ENCODE results near the gene SASH1.

DNA sequence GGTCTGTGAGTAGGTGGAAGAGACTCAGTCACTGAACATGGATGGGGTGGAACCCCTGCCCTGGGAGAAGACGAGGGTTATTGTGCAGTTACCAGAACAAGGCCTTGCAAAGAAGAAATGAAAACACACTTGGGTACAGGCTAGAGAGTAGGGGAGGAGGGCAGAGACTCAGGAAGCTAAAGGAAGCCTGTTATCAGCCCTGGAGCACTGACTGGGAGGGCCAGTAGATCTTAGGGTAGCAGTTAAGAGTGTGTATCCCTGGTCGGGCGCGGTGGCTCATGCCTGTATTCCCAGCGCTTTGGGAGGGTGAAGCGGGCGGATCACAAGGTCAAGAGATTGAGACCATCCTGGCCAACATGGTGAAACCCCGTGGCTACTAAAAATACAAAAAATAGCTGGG is 74.4 kb downstream of the SASH1 start:
- TF ChIP-seq, protein P1, sequence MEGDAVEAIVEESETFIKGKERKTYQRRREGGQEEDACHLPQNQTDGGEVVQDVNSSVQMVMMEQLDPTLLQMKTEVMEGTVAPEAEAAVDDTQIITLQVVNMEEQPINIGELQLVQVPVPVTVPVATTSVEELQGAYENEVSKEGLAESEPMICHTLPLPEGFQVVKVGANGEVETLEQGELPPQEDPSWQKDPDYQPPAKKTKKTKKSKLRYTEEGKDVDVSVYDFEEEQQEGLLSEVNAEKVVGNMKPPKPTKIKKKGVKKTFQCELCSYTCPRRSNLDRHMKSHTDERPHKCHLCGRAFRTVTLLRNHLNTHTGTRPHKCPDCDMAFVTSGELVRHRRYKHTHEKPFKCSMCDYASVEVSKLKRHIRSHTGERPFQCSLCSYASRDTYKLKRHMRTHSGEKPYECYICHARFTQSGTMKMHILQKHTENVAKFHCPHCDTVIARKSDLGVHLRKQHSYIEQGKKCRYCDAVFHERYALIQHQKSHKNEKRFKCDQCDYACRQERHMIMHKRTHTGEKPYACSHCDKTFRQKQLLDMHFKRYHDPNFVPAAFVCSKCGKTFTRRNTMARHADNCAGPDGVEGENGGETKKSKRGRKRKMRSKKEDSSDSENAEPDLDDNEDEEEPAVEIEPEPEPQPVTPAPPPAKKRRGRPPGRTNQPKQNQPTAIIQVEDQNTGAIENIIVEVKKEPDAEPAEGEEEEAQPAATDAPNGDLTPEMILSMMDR (IDR thresholded peaks at IDR 0.05) = no peak
- TF ChIP-seq POLR2AphosphoS5 (IDR thresholded peaks at IDR 0.05; ENCODE audit: low read depth, low read length) (no peak), SIN3A (IDR thresholded peaks at IDR 0.05; ENCODE audit: borderline replicate concordance, insufficient read depth, low read depth, low read length) (no peak)
- TF ChIP-seq, protein P2, sequence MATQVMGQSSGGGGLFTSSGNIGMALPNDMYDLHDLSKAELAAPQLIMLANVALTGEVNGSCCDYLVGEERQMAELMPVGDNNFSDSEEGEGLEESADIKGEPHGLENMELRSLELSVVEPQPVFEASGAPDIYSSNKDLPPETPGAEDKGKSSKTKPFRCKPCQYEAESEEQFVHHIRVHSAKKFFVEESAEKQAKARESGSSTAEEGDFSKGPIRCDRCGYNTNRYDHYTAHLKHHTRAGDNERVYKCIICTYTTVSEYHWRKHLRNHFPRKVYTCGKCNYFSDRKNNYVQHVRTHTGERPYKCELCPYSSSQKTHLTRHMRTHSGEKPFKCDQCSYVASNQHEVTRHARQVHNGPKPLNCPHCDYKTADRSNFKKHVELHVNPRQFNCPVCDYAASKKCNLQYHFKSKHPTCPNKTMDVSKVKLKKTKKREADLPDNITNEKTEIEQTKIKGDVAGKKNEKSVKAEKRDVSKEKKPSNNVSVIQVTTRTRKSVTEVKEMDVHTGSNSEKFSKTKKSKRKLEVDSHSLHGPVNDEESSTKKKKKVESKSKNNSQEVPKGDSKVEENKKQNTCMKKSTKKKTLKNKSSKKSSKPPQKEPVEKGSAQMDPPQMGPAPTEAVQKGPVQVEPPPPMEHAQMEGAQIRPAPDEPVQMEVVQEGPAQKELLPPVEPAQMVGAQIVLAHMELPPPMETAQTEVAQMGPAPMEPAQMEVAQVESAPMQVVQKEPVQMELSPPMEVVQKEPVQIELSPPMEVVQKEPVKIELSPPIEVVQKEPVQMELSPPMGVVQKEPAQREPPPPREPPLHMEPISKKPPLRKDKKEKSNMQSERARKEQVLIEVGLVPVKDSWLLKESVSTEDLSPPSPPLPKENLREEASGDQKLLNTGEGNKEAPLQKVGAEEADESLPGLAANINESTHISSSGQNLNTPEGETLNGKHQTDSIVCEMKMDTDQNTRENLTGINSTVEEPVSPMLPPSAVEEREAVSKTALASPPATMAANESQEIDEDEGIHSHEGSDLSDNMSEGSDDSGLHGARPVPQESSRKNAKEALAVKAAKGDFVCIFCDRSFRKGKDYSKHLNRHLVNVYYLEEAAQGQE (IDR thresholded peaks at IDR 0.05; ENCODE audit: insufficient read depth in 1 of 2, low read depth in 2 of 2, low read length in 1 of 2) = no peak
